GM10266 (cell line): ENCODE data around the gene LCNL1.

Experiments
- DNase-seq: peaks from one replicate; pipeline ENCODE4 v3.0.0; 2012; ENCODE audit errors: extremely low spot score
- CTCF ChIP-seq: IDR thresholded peaks from 2 replicates; pipeline ENCODE4 v1.5.1; 2012; ENCODE audit warnings: mild to moderate bottlenecking, low read depth; ENCODE audit not compliant: control insufficient read depth, insufficient read depth; ENCODE audit errors: missing control alignments

LCNL1 gene

GRCh38 chr9:136949239-136949816 is 33.5 kb upstream of the LCNL1 start:
- DNase-seq: no peak

GRCh38 chr9:136949817-136950655 is 32.8 kb upstream of the LCNL1 start:
- peak; percentile 100 for DNase-seq
- no peak for TF ChIP-seq CTCF

More at GRCh38 chr9:136949239-136949816, 33.5 kb upstream of the LCNL1 start:
- TF ChIP-seq CTCF: no peak

- DNase-seq: no peak
- no peak for TF ChIP-seq CTCF
These were observed 32.0 kb upstream of the LCNL1 start for GRCh38 chr9:136950656-136951276.

GRCh38 chr9:136951541-136952320 is 31.1 kb upstream of the LCNL1 start, which contains the start of gene LCN12:
Gene LCN12, plus strand, starts transcription at chr9:136952273. Its CDS starts 55 bp downstream, at chr9:136952328.
- DNase-seq: no peak
- no peak for TF ChIP-seq CTCF

DNA sequence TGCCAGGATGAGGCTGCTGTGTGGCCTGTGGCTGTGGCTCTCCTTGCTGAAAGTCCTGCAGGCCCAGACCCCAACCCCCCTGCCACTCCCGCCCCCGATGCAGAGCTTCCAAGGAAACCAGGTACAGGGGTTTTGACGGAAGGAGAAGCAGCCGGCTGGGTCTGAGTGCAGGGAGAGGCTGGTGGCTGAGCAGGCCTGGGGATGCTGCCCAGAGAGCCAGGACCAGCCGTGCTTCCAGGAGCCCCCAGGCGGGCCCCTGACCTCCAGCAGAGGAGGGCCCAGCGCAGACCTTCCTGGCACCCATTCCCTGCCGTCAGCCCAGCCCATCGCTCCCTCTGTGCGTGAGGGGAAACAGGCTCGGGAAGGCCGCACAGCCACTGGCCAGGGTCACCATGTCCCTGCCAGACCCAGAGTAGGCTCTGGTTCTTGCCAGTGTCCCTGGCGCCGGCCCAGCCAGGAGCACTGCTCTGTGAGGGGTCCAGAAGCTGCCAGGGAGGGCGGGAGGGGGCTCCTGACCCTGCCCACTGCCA is 30.4 kb upstream of the LCNL1 start:
- TF ChIP-seq CTCF: no peak
- DNase-seq: no peak

- no peak for DNase-seq
- no peak for TF ChIP-seq CTCF
These were observed 29.7 kb upstream of the LCNL1 start for GRCh38 chr9:136952876-136953770.
